Adrenal gland (tissue), 19 donors: ENCODE measurements around the gene GPATCH11. TPM values are rescaled to one million over a fixed set of nuclear protein-coding genes. Genes with fewer than 3 reads are reported as not detected.
A peak's percentile ranks its signal among the peaks of the same experiment; 100 is the strongest.

ENCODE experiments used
- DNase-seq, 7 donors: peaks; one replicate each; pipeline ENCODE4 v3.0.0-alpha.2; 2019 to 2020
- H3K27ac ChIP-seq, 5 donors: fragments of 200-600 bp; sonication (generic) in 4 of 5; 1 replicate in 3 of 5; 2 replicates in 2 of 5; pipeline versions ENCODE4 v1.5.1 to v1.8.0; 2016 to 2020; ENCODE audit warnings: mild to moderate bottlenecking in 1 of 5
- H3K27me3 ChIP-seq: fragments of 200-600 bp; 2 replicates; pipeline ENCODE4 v1.8.0; 2021
- H3K36me3 ChIP-seq, 2 donors: fragments of 200-600 bp; replicated peaks in 1 of 2; 1 replicate in 1 of 2; 2 replicates in 1 of 2; pipeline versions ENCODE4 v1.5.1 to v1.8.0; 2018 to 2022
- H3K4me1 ChIP-seq, 2 donors: fragments of 200-600 bp; replicated peaks in 1 of 2; 1 replicate in 1 of 2; 2 replicates in 1 of 2; pipeline versions ENCODE4 v1.5.1 to v1.8.0; 2018 to 2021
- H3K4me3 ChIP-seq, 4 donors: fragments of 200-600 bp; sonication (generic) in 3 of 4; one replicate each; pipeline ENCODE4 v1.5.1; 2016 to 2018
- H3K9me3 ChIP-seq, 3 donors: fragments of 200-600 bp; sonication (generic) in 1 of 3; replicated peaks in 1 of 3; 1 replicate in 2 of 3; 2 replicates in 1 of 3; pipeline versions ENCODE4 v1.5.1 to v1.8.0; 2016 to 2021
- POLR2A ChIP-seq, 2 donors: fragments of 450-650 bp; IDR thresholded peaks; one replicate each; pipeline ENCODE4 v1.6.1; 2017; ENCODE audit warnings: antibody characterized with exemption in 2 of 2, mild to moderate bottlenecking in 2 of 2, moderate library complexity in 1 of 2
- WGBS, 4 donors: extraction: QIAGEN DNeasy Blood & Tissue Kit in 2 of 4; methylation state at CpG; one replicate each; pipeline versions ENCODE4 v1.1.5 to v1.1.7; 2013 to 2017; 5-methylcytosine and 5-hydroxymethylcytosine counted together
- intact Hi-C, 2 donors: fragments of 100-400 bp; cut with DNase I; formaldehyde crosslinking; loops; one replicate each; pipeline versions ENCODE4 v1.14.1 to v1.15.0; 2022 to 2023
- long read RNA-seq, 10 donors: library from polyadenylated mRNA in 3 of 10; unstranded in 2 of 10; stranded (forward) in 1 of 10; transcript quantifications; one replicate each; pipeline ENCODE4 v2.0.0 and lab custom pipeline, GENCODE V29; 2021 to 2026
- polyA plus RNA-seq, 3 donors: library from polyadenylated mRNA; stranded (reverse); fragments of 200-250 nt in 2 of 3; fragments of 350-450 nt in 1 of 3; fragmentation: Illumina TruSeq in 1 of 3; extraction: RNeasy Lipid Tissue Mini Kit (QIAGEN cat#74804) in 1 of 3; gene quantifications; one replicate each; pipeline ENCODE4 v1.2.3, GENCODE V29; 2013 to 2014
- total RNA-seq, 9 donors: library from RNA; depleted of rRNA in 4 of 9; stranded (reverse); fragments of >200 nt in 4 of 9; fragments of 120-200 nt in 1 of 9; fragmentation: NEBNext Ultra II Directional in 1 of 9; extraction: Animal tissue kit (Norgen Biotek cat#: 25700) in 1 of 9; gene quantifications; one replicate each; pipeline versions ENCODE4 v1.1.0 to v1.2.4, GENCODE V29; 2013 to 2023
- TF ChIP-seq, protein P1 (sequence below), 6 experiments: fragments of 450-650 bp in 4 of 6; fragments of 200-600 bp in 2 of 6; sonication (generic) in 1 of 6; IDR thresholded peaks; 1 replicate in 5 of 6; 2 replicates in 1 of 6; pipeline versions ENCODE4 v1.5.1 to v1.8.0; 2016 to 2021; ENCODE audit warnings: antibody characterized with exemption in 6 of 6, mild to moderate bottlenecking in 2 of 6, moderate library complexity in 1 of 6
- donor health status: healthy with polysubstance abuse.
- donor health status: Bipolar disorder and iron deficiency.
- donor health status: DM: yes; HTN: yes; CAD: no.
- donor health status: DM: no; HTN: no; CAD: no.
- donor health status: DM: no; HTN: no; CAD: no.
- donor health status: DM: yes; HTN: yes; CAD: no.

GPATCH11 gene
- total RNA-seq (10 to 100 TPM in 4 of 9 donors, 1 to 10 TPM in 5; 7.6 to 18.4 (median 9.8) TPM), polyA plus RNA-seq (10 to 100 TPM in 1 of 3 donors, 1 to 10 TPM in 2; 5.6 to 19.0 (median 6.8) TPM)
- long read RNA-seq, donor 1, partial matches to known transcripts: 0 of 7 reads
- long read RNA-seq, donor 1, other reads (novel, unspliced or antisense): 0 of 7 reads
- long read RNA-seq, donor 2, partial matches to known transcripts: 0 of 3 reads
- long read RNA-seq, donor 2, other reads (novel, unspliced or antisense): 0 of 3 reads
- long read RNA-seq, donor 3, partial matches to known transcripts: 0 of 1 reads
- long read RNA-seq, donor 3, other reads (novel, unspliced or antisense): 0 of 1 reads
- long read RNA-seq, donor 4, partial matches to known transcripts: 3 of 4 reads
- long read RNA-seq, donor 4, other reads (novel, unspliced or antisense): 0 of 4 reads
- long read RNA-seq, donor 5, transcript GPATCH11-202 (9 exons, 3,906 nt): major isoform, 12 of 15 reads
- long read RNA-seq, donor 5, partial matches to known transcripts: 0 of 15 reads
- long read RNA-seq, donor 5, other reads (novel, unspliced or antisense): 2 of 15 reads
- long read RNA-seq, donor 6, partial matches to known transcripts: 5 of 8 reads
- long read RNA-seq, donor 6, other reads (novel, unspliced or antisense): 2 of 8 reads
- long read RNA-seq, donor 7: 0 reads
- long read RNA-seq, donor 8, transcript GPATCH11-202 (9 exons, 3,906 nt): major isoform, 5 of 5 reads
- long read RNA-seq, donor 8, partial matches to known transcripts: 0 of 5 reads
- long read RNA-seq, donor 8, other reads (novel, unspliced or antisense): 0 of 5 reads
- long read RNA-seq, donor 9, partial matches to known transcripts: 0 of 2 reads
- long read RNA-seq, donor 9, other reads (novel, unspliced or antisense): 0 of 2 reads
- long read RNA-seq, donor 10: 0 reads

DNA sequence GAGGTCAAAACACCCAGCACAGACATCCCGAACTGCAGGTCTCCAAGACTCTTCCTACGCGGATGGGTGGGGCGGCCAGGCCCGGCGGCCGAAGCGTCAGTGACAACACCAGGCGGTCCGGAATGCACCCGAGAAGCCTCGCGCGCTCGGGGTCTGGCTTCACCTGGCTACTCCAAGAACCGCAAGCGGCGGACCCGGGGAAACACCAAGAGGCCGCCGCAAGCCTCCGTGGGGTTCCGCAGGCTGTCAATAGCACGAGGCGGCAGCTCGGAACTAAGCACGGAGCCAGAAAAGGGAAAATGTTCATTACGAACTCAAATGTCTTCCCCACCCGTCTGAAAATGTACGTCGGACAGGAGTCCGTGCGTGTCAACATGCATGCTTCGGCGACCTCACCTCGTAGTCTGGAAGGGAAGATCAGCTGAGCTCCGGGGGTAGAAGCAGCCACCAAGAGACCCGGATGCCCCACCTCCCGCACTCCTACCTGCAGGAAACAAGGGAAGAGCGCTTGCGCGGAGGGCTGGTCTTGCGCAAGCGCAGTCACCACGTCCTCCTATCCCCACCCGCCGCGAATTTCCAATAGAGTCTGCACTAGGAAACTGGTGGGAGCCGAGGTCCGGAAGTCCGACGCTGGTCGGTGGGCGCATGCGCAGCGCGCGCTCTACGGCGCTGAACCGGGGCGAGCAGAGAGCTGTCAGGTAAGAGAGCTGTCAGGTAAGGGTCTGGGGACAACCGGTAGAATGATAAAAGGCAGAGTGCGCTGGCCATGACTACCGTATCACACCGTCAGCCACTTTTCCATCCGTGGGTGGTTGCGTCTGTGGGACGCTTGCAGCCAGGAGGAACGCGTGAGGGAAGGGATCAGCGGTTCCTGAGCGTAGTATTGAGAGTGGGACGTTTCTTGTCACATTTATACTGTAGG lies at the start of gene GPATCH11, which contains the start of gene HEATR5B:
GPATCH11 (plus strand) TSS at position 646 of the 922 bp plus-strand sequence. CDS start 3,864 bp downstream, outside the sequence.
HEATR5B (minus strand) TSS at position 500 of the 922 bp plus-strand sequence. CDS start 958 bp downstream, outside the sequence.
- TF ChIP-seq, protein P1, sequence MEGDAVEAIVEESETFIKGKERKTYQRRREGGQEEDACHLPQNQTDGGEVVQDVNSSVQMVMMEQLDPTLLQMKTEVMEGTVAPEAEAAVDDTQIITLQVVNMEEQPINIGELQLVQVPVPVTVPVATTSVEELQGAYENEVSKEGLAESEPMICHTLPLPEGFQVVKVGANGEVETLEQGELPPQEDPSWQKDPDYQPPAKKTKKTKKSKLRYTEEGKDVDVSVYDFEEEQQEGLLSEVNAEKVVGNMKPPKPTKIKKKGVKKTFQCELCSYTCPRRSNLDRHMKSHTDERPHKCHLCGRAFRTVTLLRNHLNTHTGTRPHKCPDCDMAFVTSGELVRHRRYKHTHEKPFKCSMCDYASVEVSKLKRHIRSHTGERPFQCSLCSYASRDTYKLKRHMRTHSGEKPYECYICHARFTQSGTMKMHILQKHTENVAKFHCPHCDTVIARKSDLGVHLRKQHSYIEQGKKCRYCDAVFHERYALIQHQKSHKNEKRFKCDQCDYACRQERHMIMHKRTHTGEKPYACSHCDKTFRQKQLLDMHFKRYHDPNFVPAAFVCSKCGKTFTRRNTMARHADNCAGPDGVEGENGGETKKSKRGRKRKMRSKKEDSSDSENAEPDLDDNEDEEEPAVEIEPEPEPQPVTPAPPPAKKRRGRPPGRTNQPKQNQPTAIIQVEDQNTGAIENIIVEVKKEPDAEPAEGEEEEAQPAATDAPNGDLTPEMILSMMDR (IDR thresholded peaks at IDR 0.05): no peak
- peak; percentile 7 to 80 for TF ChIP-seq POLR2A (IDR thresholded peaks at IDR 0.05)
- H3K27ac ChIP-seq: peak within 1 kb of the TSS; percentile 6 to 91 (median 73)
- H3K27me3 ChIP-seq: no peaks in the 10 kb centered on the region
- peak; percentile 95 to 98 (median 96) for DNase-seq
- peak within 1 kb of the TSS; percentile 59 to 98 (median 81) for H3K4me3 ChIP-seq
- H3K4me1 ChIP-seq: peaks cover 13 to 49% of the 10 kb centered on the region in 2 donors
- no peaks in the 10 kb centered on the region for H3K9me3 ChIP-seq
- intact Hi-C loops: no loop called here
- 0 to 1% (median 1%) methylated on average over 29 to 74 of the region's 74 CpGs for WGBS, 4 donors
- peaks cover 0 to 4% of the 10 kb centered on the region in 2 donors for H3K36me3 ChIP-seq

DNA sequence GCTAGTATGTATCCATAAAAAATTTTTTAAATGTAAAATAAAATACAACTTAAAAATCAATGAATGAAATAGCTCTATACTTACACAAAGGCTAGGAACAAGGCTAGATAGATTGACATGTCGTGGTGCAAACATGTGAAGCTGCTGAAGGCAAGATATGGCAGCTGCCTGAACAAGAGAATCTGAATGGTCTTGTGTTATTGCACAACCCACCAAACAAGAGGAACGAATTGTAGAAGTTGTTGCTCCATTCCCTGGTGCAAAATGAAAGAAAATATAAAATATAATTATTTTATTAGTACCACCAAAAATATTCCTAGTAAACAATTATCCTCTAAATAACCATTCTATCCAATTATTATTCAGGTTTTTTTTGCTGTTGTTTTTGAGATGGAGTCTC lies 46.5 kb upstream of the GPATCH11 start:
- WGBS, 4 donors: 79 to 96% (median 81%) methylated on average over 2 of the region's 2 CpGs
- TF ChIP-seq, protein P1 (IDR thresholded peaks at IDR 0.05): no peak
- TF ChIP-seq POLR2A (IDR thresholded peaks at IDR 0.05): no peak

DNA sequence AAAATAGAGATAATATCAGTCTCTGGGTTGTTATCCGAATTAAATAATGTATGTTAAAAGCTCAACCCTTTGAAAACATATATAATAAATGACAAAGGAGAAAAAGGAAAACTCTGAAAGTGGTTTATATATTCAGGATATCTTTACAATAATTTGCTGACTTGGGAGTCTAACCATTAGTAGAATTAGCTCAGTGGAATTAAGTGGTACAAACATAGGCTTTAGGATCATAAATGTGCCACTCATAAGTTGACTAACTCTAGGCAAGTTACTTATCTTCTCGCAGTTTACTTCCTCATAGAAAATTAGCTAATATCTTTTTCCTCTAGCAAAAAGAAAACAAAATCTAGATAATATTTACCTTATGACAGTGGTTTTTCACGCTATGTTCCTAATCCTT lies 44.7 kb upstream of the GPATCH11 start:
- WGBS, 4 donors: 93 to 96% (median 94%) methylated on average over 3 of the region's 3 CpGs
- TF ChIP-seq POLR2A (IDR thresholded peaks at IDR 0.05): no peak
- TF ChIP-seq, protein P1 (IDR thresholded peaks at IDR 0.05): no peak
- H3K4me3 ChIP-seq: no peak overlapping the region
- DNase-seq: no peak
- no peaks in the 10 kb centered on the region for H3K9me3 ChIP-seq
- H3K36me3 ChIP-seq: peaks cover 0 to 20% of the 10 kb centered on the region in 2 donors
- no peak overlapping the region for H3K27ac ChIP-seq
- intact Hi-C loops: no loop called here
- H3K27me3 ChIP-seq: no peaks in the 10 kb centered on the region
- H3K4me1 ChIP-seq: no peaks in the 10 kb centered on the region

More for the DNA sequence above, 46.5 kb upstream of the GPATCH11 start:
- H3K4me1 ChIP-seq: no peaks in the 10 kb centered on the region
- intact Hi-C loops: no loop called here
- H3K4me3 ChIP-seq: no peak overlapping the region
- no peak overlapping the region for H3K27ac ChIP-seq
- H3K9me3 ChIP-seq: no peaks in the 10 kb centered on the region
- peaks cover 0 to 20% of the 10 kb centered on the region in 2 donors for H3K36me3 ChIP-seq
- H3K27me3 ChIP-seq: no peaks in the 10 kb centered on the region
- DNase-seq: no peak
